ENCODE measurements around the gene GNAZ.

DNA sequence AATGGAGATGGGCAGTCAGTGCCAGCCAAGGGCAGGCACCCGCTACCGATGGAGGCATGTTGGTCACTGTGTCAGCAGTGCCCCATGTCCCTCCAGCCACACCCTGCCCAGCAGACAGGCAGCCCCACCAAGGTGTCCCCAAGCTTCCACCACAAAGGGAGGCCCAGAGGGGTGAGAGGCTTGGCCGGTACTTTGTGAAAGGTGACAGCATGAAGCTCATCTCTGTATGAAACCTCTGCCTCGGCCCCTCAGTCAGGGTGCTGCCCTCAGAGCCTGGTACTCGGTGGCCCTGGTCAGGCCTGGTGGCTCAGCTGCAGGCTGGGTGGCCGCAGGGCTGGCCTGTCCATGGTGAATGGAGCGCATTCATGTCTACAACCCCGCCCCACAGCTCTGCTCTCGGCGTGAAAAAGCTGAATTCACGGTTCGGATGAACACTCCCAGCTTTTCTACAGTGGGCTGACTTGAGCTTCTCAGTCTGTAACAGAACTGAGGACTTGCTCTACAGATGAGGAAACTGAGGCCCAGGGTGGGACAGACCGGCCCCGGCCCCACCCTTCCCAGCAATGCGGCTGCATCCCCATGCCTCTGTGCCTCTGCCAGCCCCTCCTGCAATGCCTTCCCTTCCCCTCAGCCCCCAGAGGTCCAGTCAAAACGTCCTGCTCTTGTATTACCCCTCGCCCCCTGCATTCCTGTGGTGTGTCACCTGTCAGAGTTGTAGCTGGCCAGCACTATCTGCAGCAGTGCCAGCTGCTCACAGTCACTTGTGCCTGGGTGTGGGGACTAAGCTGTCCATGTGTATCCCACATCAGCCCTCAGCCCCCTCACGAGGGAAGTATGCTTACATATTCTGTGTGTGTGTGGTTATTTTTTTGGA, 43.8 kb downstream of the GNAZ start:
- TF ChIP-seq, protein P1, sequence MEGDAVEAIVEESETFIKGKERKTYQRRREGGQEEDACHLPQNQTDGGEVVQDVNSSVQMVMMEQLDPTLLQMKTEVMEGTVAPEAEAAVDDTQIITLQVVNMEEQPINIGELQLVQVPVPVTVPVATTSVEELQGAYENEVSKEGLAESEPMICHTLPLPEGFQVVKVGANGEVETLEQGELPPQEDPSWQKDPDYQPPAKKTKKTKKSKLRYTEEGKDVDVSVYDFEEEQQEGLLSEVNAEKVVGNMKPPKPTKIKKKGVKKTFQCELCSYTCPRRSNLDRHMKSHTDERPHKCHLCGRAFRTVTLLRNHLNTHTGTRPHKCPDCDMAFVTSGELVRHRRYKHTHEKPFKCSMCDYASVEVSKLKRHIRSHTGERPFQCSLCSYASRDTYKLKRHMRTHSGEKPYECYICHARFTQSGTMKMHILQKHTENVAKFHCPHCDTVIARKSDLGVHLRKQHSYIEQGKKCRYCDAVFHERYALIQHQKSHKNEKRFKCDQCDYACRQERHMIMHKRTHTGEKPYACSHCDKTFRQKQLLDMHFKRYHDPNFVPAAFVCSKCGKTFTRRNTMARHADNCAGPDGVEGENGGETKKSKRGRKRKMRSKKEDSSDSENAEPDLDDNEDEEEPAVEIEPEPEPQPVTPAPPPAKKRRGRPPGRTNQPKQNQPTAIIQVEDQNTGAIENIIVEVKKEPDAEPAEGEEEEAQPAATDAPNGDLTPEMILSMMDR (IDR thresholded peaks at IDR 0.05; ENCODE audit: low read length) = no peak
- TF ChIP-seq EZH2 (optimal IDR thresholded peaks at IDR 0.05; ENCODE audit: low read depth, low read length) (no peak), EZH2phosphoT487 (IDR thresholded peaks at IDR 0.05; ENCODE audit: low read length) (no peak)
